Astrocyte (in vitro differentiated cells and primary cell): ENCODE data around the gene PDCD1. TPM values are rescaled to one million over a fixed set of nuclear protein-coding genes. Genes with fewer than 3 reads are reported as not detected.

Experiments
- DNase-seq: peaks from one replicate; pipeline ENCODE4 v3.0.0-alpha.2; 2010; ENCODE audit warnings: low read depth
- FAIRE-seq: peaks from 2 replicates; lab custom pipeline; 2011; peaks lifted over from hg19 to GRCh38; lab: Jason Lieb, UNC
- H2AFZ ChIP-seq: 2 replicates; pipeline ENCODE4 v1.6.0; 2012; ENCODE audit warnings: low read depth, low read length, inconsistent platforms
- H3K27ac ChIP-seq: 2 replicates; pipeline ENCODE4 v1.5.1; 2011; ENCODE audit warnings: low read depth, low read length, inconsistent platforms
- H3K27me3 ChIP-seq: 2 replicates; pipeline ENCODE4 v1.6.0; 2011; ENCODE audit warnings: low read length, inconsistent platforms; ENCODE audit not compliant: insufficient read depth
- H3K36me3 ChIP-seq: 2 replicates; pipeline ENCODE4 v1.5.1; 2011; ENCODE audit warnings: low read length, inconsistent platforms; ENCODE audit not compliant: insufficient read depth
- H3K4me1 ChIP-seq: 2 replicates; pipeline ENCODE4 v1.5.1; 2011; ENCODE audit warnings: low read length, inconsistent platforms; ENCODE audit not compliant: insufficient read depth
- H3K4me2 ChIP-seq: 2 replicates; pipeline ENCODE4 v1.6.0; 2012; ENCODE audit warnings: low read length, inconsistent platforms
- H3K4me3 ChIP-seq: 2 replicates; pipeline ENCODE4 v1.5.1; 2011; ENCODE audit warnings: low read depth, mild to moderate bottlenecking, low read length, inconsistent platforms; ENCODE audit not compliant: insufficient read depth
- H3K79me2 ChIP-seq: 2 replicates; pipeline ENCODE4 v1.6.0; 2012; ENCODE audit warnings: mild to moderate bottlenecking, low read length, inconsistent platforms; ENCODE audit not compliant: insufficient read depth
- H3K9ac ChIP-seq: 2 replicates; pipeline ENCODE4 v1.6.0; 2012; ENCODE audit warnings: mild to moderate bottlenecking, low read length, inconsistent platforms
- H3K9me3 ChIP-seq: 2 replicates; pipeline ENCODE4 v1.5.1; 2012; ENCODE audit warnings: low read depth, mild to moderate bottlenecking, low read length, inconsistent platforms; ENCODE audit not compliant: insufficient read depth
- H4K20me1 ChIP-seq: 2 replicates; pipeline ENCODE4 v1.6.0; 2012; ENCODE audit warnings: low read length, inconsistent platforms; ENCODE audit not compliant: insufficient read depth
- H3K27ac Mint-ChIP-seq: one replicate; pipeline ENCODE4 v1.8.0; 2021; ENCODE audit warnings: mild to moderate bottlenecking, mixed read lengths; ENCODE audit not compliant: unreplicated experiment
- H3K27me3 Mint-ChIP-seq: one replicate; pipeline ENCODE4 v1.8.0; 2021; ENCODE audit warnings: low read depth, mixed read lengths; ENCODE audit not compliant: unreplicated experiment
- H3K36me3 Mint-ChIP-seq: one replicate; pipeline ENCODE4 v1.8.0; 2021; ENCODE audit warnings: low read depth, mixed read lengths; ENCODE audit not compliant: unreplicated experiment
- H3K4me1 Mint-ChIP-seq: one replicate; pipeline ENCODE4 v1.8.0; 2021; ENCODE audit warnings: low read depth, mixed read lengths; ENCODE audit not compliant: unreplicated experiment
- H3K4me3 Mint-ChIP-seq: one replicate; pipeline ENCODE4 v1.8.0; 2021; ENCODE audit warnings: mild to moderate bottlenecking, moderate library complexity, mixed read lengths; ENCODE audit not compliant: unreplicated experiment
- H3K9me3 Mint-ChIP-seq: one replicate; pipeline ENCODE4 v1.8.0; 2021; ENCODE audit warnings: mild to moderate bottlenecking, mixed read lengths; ENCODE audit not compliant: unreplicated experiment
- CTCF ChIP-seq: IDR thresholded peaks from 2 replicates; pipeline ENCODE4 v1.5.1; 2011; ENCODE audit warnings: low read depth, mild to moderate bottlenecking, inconsistent platforms, low read length, moderate library complexity; ENCODE audit not compliant: insufficient read depth
- EZH2 ChIP-seq: IDR thresholded peaks from 2 replicates; pipeline ENCODE4 v1.6.1; 2012; ENCODE audit warnings: mild to moderate bottlenecking, low read length, inconsistent platforms; ENCODE audit not compliant: insufficient read depth
- total RNA-seq: library from RNA; stranded (reverse); gene quantifications from 2 replicates; pipeline ENCODE4 v1.2.1, GENCODE V29; 2021

The PDCD1 gene
- total RNA-seq, 1 donor from 2014 or later, result not detected

GRCh38 chr2:241857041-241857541 lies 1.6 kb downstream of the PDCD1 start:
- Mint-ChIP-seq H3K4me1 (no peaks in the 10 kb centered on the region), H3K27ac (no peak overlapping the region)
- TF ChIP-seq CTCF, result no peak
- TF ChIP-seq EZH2, result no peak

GRCh38 chr2:241855888-241856422 lies 2.7 kb downstream of the PDCD1 start:
- H3K9ac ChIP-seq, result no peak overlapping the region
- no peak overlapping the region for H3K27ac ChIP-seq
- no peak overlapping the region for H3K4me3 ChIP-seq
- no peaks in the 10 kb centered on the region for H3K36me3 ChIP-seq
- FAIRE-seq (no peak), DNase-seq (no peak)
- peaks cover 14% of the 10 kb centered on the region for H3K27me3 Mint-ChIP-seq
- no peaks in the 10 kb centered on the region for H3K9me3 ChIP-seq
- no peak overlapping the region for H2AFZ ChIP-seq
- H3K27ac Mint-ChIP-seq, result no peak overlapping the region
- H4K20me1 ChIP-seq, result no peaks in the 10 kb centered on the region
- no peak for TF ChIP-seq CTCF
- TF ChIP-seq EZH2, result no peak
- no peak overlapping the region for H3K4me2 ChIP-seq
- H3K27me3 ChIP-seq, result no peaks in the 10 kb centered on the region
- H3K4me1 ChIP-seq, result peaks cover 9% of the 10 kb centered on the region
- H3K36me3 Mint-ChIP-seq, result no peaks in the 10 kb centered on the region
- H3K4me1 Mint-ChIP-seq, result no peaks in the 10 kb centered on the region
- no peak overlapping the region for H3K4me3 Mint-ChIP-seq
- H3K9me3 Mint-ChIP-seq, result no peaks in the 10 kb centered on the region
- no peaks in the 10 kb centered on the region for H3K79me2 ChIP-seq

More at GRCh38 chr2:241857041-241857541, 1.6 kb downstream of the PDCD1 start:
- Mint-ChIP-seq H3K36me3 (no peaks in the 10 kb centered on the region), H3K9me3 (no peaks in the 10 kb centered on the region), H3K27me3 (peaks cover 14% of the 10 kb centered on the region), H3K4me3 (no peak overlapping the region)
- Histone ChIP-seq H2AFZ (no peak overlapping the region), H3K9ac (no peak overlapping the region), H3K4me3 (no peak overlapping the region), H3K36me3 (no peaks in the 10 kb centered on the region), H3K4me2 (no peak overlapping the region), H3K27ac (no peak overlapping the region), H4K20me1 (no peaks in the 10 kb centered on the region), H3K27me3 (peaks cover 4% of the 10 kb centered on the region), H3K79me2 (no peaks in the 10 kb centered on the region), H3K4me1 (peaks cover 9% of the 10 kb centered on the region), H3K9me3 (no peaks in the 10 kb centered on the region)
- DNase-seq (no peak), FAIRE-seq (no peak)

- TF ChIP-seq CTCF (no peak), EZH2 (no peak)
- H4K20me1 ChIP-seq, result no peaks in the 10 kb centered on the region
- Mint-ChIP-seq H3K4me1 (no peaks in the 10 kb centered on the region), H3K36me3 (no peaks in the 10 kb centered on the region), H3K27ac (no peak overlapping the region), H3K4me3 (no peak overlapping the region), H3K27me3 (peaks cover 14% of the 10 kb centered on the region), H3K9me3 (no peaks in the 10 kb centered on the region)
- no peak overlapping the region for H2AFZ ChIP-seq
- no peak overlapping the region for H3K9ac ChIP-seq
- H3K79me2 ChIP-seq, result no peaks in the 10 kb centered on the region
- H3K4me2 ChIP-seq, result no peak overlapping the region
- no peak overlapping the region for H3K27ac ChIP-seq
- FAIRE-seq (no peak), DNase-seq (no peak)
- H3K36me3 ChIP-seq, result no peaks in the 10 kb centered on the region
- H3K4me3 ChIP-seq, result no peak overlapping the region
- no peaks in the 10 kb centered on the region for H3K9me3 ChIP-seq
- no peaks in the 10 kb centered on the region for H3K27me3 ChIP-seq
- H3K4me1 ChIP-seq, result peaks cover 9% of the 10 kb centered on the region
These were observed 3.3 kb downstream of the PDCD1 start for GRCh38 chr2:241855245-241855887.
